HG03354 (cell line): ENCODE data around the gene USB1.
A peak's percentile ranks its signal among the peaks of the same experiment; 100 is the strongest.
"Not testable (repeated sequence)": the region's sequence is repeated elsewhere in the genome, so short reads cannot be mapped to it uniquely, and the experiment has no call there.

Source experiments
- ATAC-seq: cut with Tn5 transposase; IDR thresholded peaks from one replicate; pipeline ENCODE4 v1.9.1; 2021; ENCODE audit warnings: mild to moderate bottlenecking; ENCODE audit not compliant: unreplicated experiment, poor library complexity, severe bottlenecking

The USB1 gene

GRCh38 chr16:57969451-57970123 is 31.6 kb upstream of the USB1 start:
- ATAC-seq, result no peak

- ATAC-seq, result no peak
These were observed 30.9 kb upstream of the USB1 start for GRCh38 chr16:57970319-57970718.

DNA sequence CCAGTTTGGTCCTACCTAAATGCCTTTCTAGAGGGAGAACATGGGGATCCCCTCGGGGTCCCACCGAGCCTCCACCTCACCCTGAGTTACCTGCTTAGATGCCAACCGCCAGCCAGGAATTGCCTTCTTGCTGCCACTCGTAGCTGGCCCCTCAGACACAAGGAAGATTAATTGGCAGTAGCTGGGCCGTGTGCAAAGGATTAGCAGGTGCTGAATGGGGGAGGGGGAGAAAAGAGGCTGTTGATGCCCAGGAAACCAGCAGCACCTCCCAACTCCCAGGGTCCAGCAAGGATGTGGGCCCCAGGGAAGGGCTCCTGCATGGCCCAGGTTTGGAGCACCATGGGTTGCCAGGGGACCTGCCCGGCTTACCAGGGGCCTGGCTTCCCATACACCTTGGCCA is 30.2 kb upstream of the USB1 start, which contains the start of gene CNGB1:
Gene CNGB1, minus strand, starts transcription at position 159 of the 400 bp plus-strand sequence. CDS start 3,842 bp downstream, outside the sequence.
- ATAC-seq, result no peak

DNA sequence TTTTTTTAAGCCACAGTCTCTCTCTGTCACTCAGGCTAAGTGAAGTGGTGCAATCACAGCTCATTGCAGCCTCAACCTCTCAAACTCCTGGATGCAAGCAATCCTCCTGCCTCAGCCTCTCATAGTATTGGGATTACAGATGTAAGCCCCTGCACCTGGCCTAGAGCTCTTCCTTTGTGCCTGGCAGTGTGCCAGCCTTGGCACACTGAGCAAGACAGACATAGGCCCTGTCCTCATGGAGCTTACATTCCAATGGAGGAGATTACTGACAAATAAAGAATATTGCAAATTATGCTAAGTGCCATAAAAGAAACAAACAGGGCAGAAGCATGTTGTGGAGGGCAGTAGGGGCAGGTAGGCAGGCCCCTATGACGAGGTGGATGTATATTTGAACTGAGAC is 29.4 kb upstream of the USB1 start:
- no peak for ATAC-seq

DNA sequence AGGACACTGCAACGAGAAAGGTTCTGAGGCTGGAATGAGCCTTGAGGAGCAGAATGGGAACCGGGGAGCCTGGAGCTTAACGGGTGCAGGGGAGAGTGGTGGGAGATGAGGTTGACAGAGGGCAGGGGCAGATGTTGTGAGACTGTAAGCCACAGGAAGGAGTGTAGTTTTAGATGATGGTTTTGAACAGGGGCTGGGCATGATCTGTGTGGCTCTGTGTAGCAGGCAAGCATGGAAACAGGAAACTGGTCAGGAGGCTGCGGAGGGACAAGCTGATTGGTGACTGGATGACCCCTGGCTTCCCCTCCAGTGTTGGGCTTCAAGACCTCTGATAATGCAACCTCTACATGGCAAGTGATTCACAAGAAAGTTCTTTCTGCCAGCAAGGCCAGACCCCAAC is 28.9 kb upstream of the USB1 start:
- no peak for ATAC-seq

DNA sequence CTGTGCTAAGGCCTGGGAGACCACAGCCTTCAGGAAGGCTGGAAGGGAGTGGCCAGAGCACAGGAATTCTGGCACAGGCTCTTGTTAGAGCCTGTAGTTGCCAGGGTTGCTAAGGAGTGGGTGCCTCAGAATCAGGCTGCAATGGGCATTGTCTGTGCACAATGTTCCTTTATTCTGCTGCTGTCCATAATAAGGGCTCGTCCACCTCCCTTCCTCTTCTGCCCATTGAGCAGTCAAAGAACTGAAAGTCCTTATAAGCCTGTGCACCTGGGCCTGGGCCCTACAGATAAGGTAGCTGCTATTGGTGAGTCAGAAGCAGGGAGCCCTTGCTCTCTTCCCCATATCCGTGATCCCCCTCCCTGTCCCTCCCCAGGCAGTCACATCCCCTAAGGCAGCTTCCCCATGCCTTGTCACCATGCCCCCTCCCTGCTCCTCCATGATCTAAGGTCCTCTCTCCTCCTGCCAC is 24.8 kb upstream of the USB1 start:
- no peak for ATAC-seq

DNA sequence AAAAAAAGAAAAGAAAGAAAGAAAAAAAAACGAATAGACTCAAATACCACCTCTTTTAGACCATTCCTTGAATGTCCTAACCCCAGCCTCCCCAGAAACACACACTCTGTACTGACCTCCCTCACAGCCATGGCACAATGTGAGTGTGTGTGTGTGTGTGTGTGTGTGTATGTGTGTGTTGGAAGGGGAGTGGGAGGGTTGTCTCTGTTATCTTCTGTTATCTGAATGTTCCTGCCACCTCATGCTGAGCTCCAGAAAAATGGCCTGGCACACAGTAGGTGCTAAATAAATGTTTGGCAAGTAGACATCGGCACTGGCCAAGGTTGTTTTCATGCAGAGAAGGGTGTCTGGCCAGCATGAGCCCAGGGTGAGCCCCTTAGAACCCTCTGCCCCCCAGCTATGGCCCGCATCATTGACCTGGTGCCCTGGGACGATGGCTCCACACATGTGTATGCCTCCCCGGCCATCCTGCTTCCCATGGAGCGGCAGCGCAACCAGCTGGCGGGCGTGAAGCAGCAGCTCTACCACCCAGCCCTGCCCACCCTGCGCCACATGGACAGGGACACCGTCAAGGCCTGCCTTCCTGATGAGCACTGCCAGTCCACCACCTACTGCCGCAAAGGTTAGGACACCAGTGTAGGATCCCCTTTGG is 23.7 kb upstream of the USB1 start:
- ATAC-seq, result no peak

- ATAC-seq, result not testable (repeated sequence)
These were observed 23.1 kb upstream of the USB1 start for GRCh38 chr16:57978070-57978465.

DNA sequence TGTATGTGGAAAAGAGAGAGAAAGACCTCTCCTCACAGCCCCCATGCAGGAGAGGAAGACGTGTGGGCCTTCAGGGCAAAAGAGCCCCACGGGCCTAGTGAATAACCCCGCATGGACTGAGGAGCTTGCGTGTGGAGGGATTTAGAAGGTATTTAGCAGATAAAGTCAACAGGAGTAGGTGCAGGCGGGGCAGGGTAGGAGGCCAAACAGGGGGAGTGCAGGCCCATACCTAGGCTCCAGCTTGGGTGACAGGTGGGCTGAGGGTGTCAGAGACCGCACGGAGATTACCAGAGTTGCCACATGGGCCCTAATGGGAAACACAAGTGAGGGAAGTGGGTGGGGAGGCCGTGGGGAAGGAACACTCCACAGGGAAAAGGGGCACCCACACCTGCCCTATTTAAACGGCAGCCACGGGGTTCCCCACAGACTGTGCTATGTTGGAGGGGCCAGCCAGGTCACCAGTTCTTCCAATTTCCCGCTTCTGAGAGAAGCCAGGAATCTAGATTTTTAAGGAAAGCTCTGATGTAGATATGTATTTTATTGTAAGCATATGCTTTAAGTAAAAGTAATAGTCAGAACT is 22.1 kb upstream of the USB1 start:
- no peak for ATAC-seq

DNA sequence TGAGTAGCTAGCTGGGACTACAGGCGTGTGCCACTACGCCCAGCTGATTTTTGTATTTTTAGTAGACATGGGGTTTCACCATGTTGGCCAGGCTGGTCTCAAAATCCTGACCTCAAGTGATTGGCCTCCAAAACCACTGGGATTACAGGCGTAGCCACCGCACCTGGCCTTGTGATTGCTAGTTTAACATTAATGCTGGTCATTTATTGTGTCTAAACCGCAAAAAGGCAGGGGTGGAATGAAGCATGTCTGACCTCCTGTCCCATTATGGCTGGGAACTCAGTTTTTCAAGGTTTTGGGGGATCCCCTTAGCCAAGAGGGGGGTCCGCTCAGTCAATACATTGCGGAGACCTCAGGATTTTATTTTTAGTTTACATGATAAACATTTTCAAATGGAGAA is 19.6 kb upstream of the USB1 start:
- ATAC-seq, result no peak

- no peak for ATAC-seq
These were observed 18.8 kb upstream of the USB1 start for GRCh38 chr16:57982385-57982784.

DNA sequence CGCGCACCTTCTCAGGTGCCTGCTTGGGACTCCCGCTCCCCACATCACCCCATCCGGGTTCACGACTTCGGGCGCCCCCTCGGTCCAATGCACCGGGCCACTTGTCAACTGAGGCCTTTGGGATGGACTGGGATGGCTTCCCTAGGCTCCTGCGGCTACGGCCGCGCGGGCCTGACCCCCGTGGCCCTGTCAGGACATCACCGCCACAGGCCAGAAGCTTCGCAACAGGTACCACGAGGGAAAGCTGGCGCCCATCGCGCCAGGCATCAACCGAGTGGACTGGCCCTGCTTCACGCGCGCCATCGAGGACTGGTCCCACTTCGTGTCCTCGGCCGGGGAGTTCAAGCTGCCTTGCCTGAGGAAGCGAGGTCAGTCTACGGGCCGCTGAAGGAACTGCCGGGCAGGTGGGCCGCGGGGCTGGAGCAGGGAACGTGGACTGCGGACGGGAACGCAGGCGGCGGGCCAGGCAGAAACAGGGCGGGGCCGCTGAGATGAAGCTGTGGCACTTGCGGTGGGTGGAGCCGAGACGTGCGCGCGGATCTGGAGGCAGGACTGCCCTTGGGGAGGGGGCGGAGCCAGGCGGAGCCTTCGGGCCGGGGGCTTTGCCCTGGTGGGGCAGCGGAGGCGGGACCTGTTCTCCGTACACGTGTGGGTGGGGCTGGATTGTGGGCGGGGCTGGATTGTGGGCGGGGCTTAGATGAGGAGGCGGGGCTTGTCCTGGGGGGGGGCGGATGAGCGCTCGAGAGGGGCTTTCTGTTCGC is 16.6 kb upstream of the USB1 start:
- peak; percentile 84 for ATAC-seq

DNA sequence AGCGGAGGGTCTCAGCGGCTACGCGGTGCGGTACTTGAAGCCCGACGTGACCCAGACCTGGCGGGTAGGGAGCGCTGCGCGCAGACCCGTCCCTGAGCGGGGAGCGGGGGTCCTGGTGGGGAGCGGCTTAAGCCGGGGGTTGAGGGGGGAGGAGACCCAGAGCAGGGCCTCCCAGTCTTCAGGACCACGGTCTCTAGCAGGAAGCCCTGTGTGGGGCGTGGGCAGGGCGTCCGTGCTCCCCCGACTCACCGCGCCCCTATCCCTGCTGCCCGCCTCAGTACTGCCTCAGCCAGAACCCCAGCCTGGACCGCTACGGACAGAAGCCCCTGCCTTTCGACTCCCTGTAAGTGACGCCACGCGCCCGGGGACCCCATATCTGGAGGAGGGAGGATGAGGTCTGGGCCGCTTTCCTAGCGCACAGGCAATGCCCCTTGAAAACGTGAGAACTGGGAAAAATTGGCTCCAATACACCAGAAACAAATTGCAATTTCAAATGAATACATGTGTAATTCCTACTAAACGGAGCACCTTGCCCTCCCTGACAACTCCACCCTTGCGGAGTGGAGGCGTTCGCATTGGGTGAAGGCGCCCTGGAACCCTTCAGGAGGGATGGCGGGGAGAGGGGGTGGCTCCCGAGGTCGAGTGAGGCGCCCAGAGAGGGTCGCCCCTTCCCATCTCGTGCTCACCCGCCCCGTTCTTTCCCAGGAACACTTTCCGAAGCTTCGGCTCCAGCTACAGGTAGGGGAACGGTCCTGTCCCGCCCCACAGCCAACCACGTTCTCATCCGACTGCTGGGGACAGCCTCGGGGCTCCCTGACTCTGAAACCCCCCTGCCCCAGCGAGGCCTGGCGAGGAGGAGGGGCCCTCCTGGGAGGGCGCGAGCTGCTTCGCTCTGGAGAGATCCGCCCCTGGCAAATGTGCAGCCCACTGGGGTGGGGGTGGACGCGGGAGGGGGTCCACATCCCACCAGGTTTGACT is 15.7 kb upstream of the USB1 start:
- peak; percentile 25 for ATAC-seq

DNA sequence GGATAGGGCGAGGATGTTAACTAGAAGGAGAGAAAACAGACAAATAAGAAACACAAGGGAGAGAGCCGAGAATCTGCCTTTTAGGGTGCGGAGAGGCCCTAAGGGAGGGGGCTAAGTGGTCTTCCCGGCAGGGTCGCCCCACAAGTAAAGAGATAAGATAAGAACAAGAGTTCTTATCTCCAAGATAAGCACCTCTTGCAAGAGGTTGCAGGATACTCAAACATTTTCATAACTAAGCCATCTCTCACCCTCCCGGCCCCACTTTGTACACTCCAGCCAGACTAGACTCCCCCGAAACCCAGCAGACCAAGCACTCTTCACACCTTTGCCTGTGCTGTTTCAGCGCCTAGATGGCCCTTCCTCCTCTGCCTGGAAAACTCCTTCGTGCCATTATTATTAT is 15.0 kb upstream of the USB1 start:
- no peak for ATAC-seq

- ATAC-seq, result no peak
These were observed 13.6 kb upstream of the USB1 start for GRCh38 chr16:57987441-57988177.

DNA sequence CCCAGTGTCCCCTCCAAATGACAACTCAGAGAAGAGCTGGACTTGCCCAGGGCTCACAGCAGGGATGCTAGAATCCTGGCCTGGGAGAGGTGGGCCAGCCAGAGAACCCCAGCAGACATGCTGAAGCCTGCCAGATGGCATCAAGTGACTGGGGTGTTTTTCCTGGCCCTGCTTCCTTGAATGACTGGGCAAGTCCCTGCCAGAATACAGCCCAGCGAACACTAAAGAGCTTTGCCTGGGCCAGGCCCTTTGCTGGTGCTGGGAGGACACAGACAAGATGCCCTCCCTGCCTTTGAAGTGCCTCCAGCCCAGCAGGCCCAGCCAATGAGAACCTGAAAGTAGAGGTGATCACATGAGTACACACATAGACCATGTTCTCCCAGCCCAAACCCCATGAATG is 12.3 kb upstream of the USB1 start:
- no peak for ATAC-seq

GRCh38 chr16:57991551-57992059 is 9.6 kb upstream of the USB1 start:
- ATAC-seq, result no peak

DNA sequence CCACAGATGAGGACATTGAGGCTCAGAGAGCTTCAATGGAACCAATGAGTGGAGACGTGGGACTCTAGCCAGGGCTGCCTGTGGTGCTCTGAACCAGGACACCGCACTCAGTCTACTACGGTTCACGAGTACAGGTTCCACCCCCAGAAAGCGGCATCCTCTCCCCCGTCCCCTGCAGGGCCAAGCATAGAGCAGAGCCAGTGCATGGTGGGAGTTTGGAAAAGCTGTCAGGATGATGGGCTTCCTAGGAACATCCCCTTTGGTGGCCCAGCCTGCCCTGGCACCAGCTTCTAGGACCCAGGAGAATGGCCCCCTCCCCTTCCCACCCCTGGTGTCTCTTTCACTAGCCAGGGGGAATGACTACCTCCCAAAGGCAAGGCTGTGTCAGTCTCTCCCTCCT is 9.1 kb upstream of the USB1 start:
- no peak for ATAC-seq
